SK-N-SH treated with all-trans-retinoic acid at 6 μM for 48 hours (cell line): ENCODE results near the gene RMDN2.
A peak's percentile ranks its signal among the peaks of the same experiment; 100 is the strongest.

Source experiments
- ARNTL ChIP-seq: fragments of 450-650 bp; formaldehyde crosslinking; IDR thresholded peaks from 2 replicates; pipeline ENCODE4 v1.5.0; 2020; ENCODE audit warnings: low read depth, mild to moderate bottlenecking, moderate library complexity, borderline replicate concordance
- BACH2 ChIP-seq: fragments of 250-450 bp; sonication (Bioruptor Pico); IDR thresholded peaks from 2 replicates; pipeline ENCODE4 v1.9.0; 2021; ENCODE audit warnings: mild to moderate bottlenecking, borderline replicate concordance
- CSDC2 ChIP-seq: fragments of 250-450 bp; sonication (Bioruptor Pico); IDR thresholded peaks from 2 replicates; pipeline ENCODE4 v1.5.0; 2020; ENCODE audit warnings: mild to moderate bottlenecking, moderate library complexity
- ESRRG ChIP-seq: fragments of 250-450 bp; sonication (Bioruptor Pico); IDR thresholded peaks from 2 replicates; pipeline ENCODE4 v1.6.1; 2021; ENCODE audit warnings: mild to moderate bottlenecking
- OSR1 ChIP-seq: fragments of 250-450 bp; sonication (Bioruptor Pico); IDR thresholded peaks from 2 replicates; pipeline ENCODE4 v1.8.0; 2022; ENCODE audit warnings: moderate library complexity, mild to moderate bottlenecking, inconsistent platforms
- PATZ1 ChIP-seq: fragments of 250-450 bp; sonication (Bioruptor Pico); IDR thresholded peaks from 2 replicates; pipeline ENCODE4 v1.8.0; 2020; ENCODE audit warnings: mild to moderate bottlenecking, moderate library complexity, borderline replicate concordance
- PPARA ChIP-seq: fragments of 250-450 bp; sonication (Bioruptor Pico); IDR thresholded peaks from 2 replicates; pipeline ENCODE4 v1.5.0; 2020; ENCODE audit warnings: mild to moderate bottlenecking, borderline replicate concordance
- SNAI2 ChIP-seq: fragments of 250-450 bp; sonication (Bioruptor Pico); IDR thresholded peaks from 2 replicates; pipeline ENCODE4 v1.5.0; 2020; ENCODE audit warnings: mild to moderate bottlenecking, moderate library complexity
- TCF4 ChIP-seq: fragments of 250-450 bp; sonication (Bioruptor Pico); IDR thresholded peaks from 2 replicates; pipeline ENCODE4 v1.8.0; 2021; ENCODE audit warnings: mild to moderate bottlenecking, moderate library complexity, borderline replicate concordance
- TSHZ2 ChIP-seq: fragments of 250-450 bp; sonication (Bioruptor Pico); IDR thresholded peaks from 2 replicates; pipeline ENCODE4 v1.5.0; 2020; ENCODE audit warnings: mild to moderate bottlenecking, moderate library complexity
- ZFP3 ChIP-seq: fragments of 250-450 bp; sonication (Bioruptor Pico); IDR thresholded peaks from 2 replicates; pipeline ENCODE4 v1.5.0; 2020; ENCODE audit warnings: mild to moderate bottlenecking, moderate library complexity
- ZNF565 ChIP-seq: fragments of 450-650 bp; formaldehyde crosslinking; conservative IDR thresholded peaks from 2 replicates; pipeline ENCODE4 v1.5.0; 2020; ENCODE audit warnings: low read depth, mild to moderate bottlenecking, moderate library complexity
- ZNF70 ChIP-seq: fragments of 450-650 bp; formaldehyde crosslinking; IDR thresholded peaks from 2 replicates; pipeline ENCODE4 v1.5.0; 2020; ENCODE audit warnings: mild to moderate bottlenecking, moderate library complexity

- TF ChIP-seq ZNF70 (CRISPR knock-in tag) (no peak), ESRRG (CRISPR knock-in tag) (no peak), TSHZ2 (CRISPR knock-in tag) (no peak), BACH2 (no peak), PATZ1 (CRISPR knock-in tag) (no peak), OSR1 (no peak), SNAI2 (CRISPR knock-in tag) (no peak), PPARA (CRISPR knock-in tag) (no peak), TCF4 (CRISPR knock-in tag) (no peak), CSDC2 (CRISPR knock-in tag) (peak; percentile 78; the same call in 1 of the 2 replicates), ZNF565 (CRISPR knock-in tag) (no peak), ARNTL (CRISPR knock-in tag) (no peak), ZFP3 (peak; percentile 54; the same call in 1 of the 2 replicates)
Observed at GRCh38 chr2:37917281-37918228, 7.5 kb upstream of the RMDN2 start.
